Spleen (tissue), 7 donors: ENCODE measurements around the gene EPHA3.

Source experiments
- CTCF ChIP-seq, 11 experiments: fragments of 200-600 bp in 7 of 11; fragments of 450-650 bp in 4 of 11; sonication (generic) in 4 of 11; IDR thresholded peaks in 8 of 11; conservative IDR thresholded peaks in 3 of 11; 1 replicate in 7 of 11; 2 replicates in 4 of 11; pipeline versions ENCODE4 v1.4.0 to v1.8.0; 2016 to 2021; ENCODE audit warnings: antibody characterized with exemption in 11 of 11, inconsistent platforms in 4 of 11, mild to moderate bottlenecking in 1 of 11
- POLR2A ChIP-seq, 3 donors: fragments of 450-650 bp; IDR thresholded peaks; one replicate each; pipeline ENCODE4 v1.5.1; 2017; ENCODE audit warnings: antibody characterized with exemption in 3 of 3, mild to moderate bottlenecking in 1 of 3
- POLR2AphosphoS5 ChIP-seq, 3 donors: sonication (generic); formaldehyde crosslinking; IDR thresholded peaks; one replicate each; pipeline ENCODE4 v1.5.1; 2017; ENCODE audit warnings: antibody characterized with exemption in 3 of 3
- donor health status: DM: no; HTN: no; CAD: no; lungs with moderate emphysema.
- donor health status: DM: no; HTN: no; CAD: no.
- donor health status: DM: no; HTN: no; CAD: no.

- TF ChIP-seq CTCF (IDR thresholded peaks at IDR 0.05 in 8 of 11, conservative IDR thresholded peaks at IDR 0.05 in 3 of 11): no peak
- no peak for TF ChIP-seq POLR2AphosphoS5 (IDR thresholded peaks at IDR 0.05)
- TF ChIP-seq POLR2A (IDR thresholded peaks at IDR 0.05): no peak
Observed at GRCh38 chr3:89335693-89336092, 228.3 kb downstream of the EPHA3 start.
